Activated CD8-positive, alpha-beta memory T cell treated with anti-CD3 and anti-CD28 coated beads, Interleukin-2, amount 10 ng/mL, durations not matched to agents 7 days and 5 days (primary cell): ENCODE results near the gene TBC1D30. TPM values are rescaled to one million over a fixed set of nuclear protein-coding genes. Genes with fewer than 3 reads are reported as not detected.
"Not testable (repeated sequence)": the region's sequence is repeated elsewhere in the genome, so short reads cannot be mapped to it uniquely, and the experiment has no call there.

ENCODE experiments used
- ATAC-seq: fragments of 150-1000 bp; cut with Tn5 transposase; one replicate; pipeline ENCODE4 v1.10.0; 2021; ENCODE audit warnings: moderate library complexity
- CTCF ChIA-PET: fragments of 350-600 bp; sonication (Branson Sonifier 250); formaldehyde crosslinking; loops from one replicate; lab custom pipeline; 2021; ENCODE audit warnings: antibody characterized with exemption; lab: Charles Lee
- DNase-seq: peaks from one replicate; pipeline ENCODE4 v3.0.0-alpha.2; 2020
- H3K27ac Mint-ChIP-seq: one replicate; pipeline ENCODE4 v1.8.0; 2021; ENCODE audit warnings: mild to moderate bottlenecking, mixed read lengths
- H3K27me3 Mint-ChIP-seq: one replicate; pipeline ENCODE4 v1.8.0; 2021; ENCODE audit warnings: mixed read lengths
- H3K36me3 Mint-ChIP-seq: one replicate; pipeline ENCODE4 v1.8.0; 2021; ENCODE audit warnings: mild to moderate bottlenecking, mixed read lengths
- H3K4me1 Mint-ChIP-seq: one replicate; pipeline ENCODE4 v1.8.0; 2021; ENCODE audit warnings: mixed read lengths
- H3K4me3 Mint-ChIP-seq: one replicate; pipeline ENCODE4 v1.8.0; 2021; ENCODE audit warnings: mild to moderate bottlenecking, moderate library complexity, mixed read lengths
- H3K9me3 Mint-ChIP-seq: one replicate; pipeline ENCODE4 v1.8.0; 2022; ENCODE audit warnings: low read depth, mixed read lengths
- total RNA-seq, 2 experiments: library from RNA; stranded (reverse); gene quantifications; one replicate each; pipeline ENCODE4 v1.2.3, GENCODE V29; 2021

Gene TBC1D30
- total RNA-seq, 2 experiments from 2014 or later: 0.26 to 0.47 TPM

DNA sequence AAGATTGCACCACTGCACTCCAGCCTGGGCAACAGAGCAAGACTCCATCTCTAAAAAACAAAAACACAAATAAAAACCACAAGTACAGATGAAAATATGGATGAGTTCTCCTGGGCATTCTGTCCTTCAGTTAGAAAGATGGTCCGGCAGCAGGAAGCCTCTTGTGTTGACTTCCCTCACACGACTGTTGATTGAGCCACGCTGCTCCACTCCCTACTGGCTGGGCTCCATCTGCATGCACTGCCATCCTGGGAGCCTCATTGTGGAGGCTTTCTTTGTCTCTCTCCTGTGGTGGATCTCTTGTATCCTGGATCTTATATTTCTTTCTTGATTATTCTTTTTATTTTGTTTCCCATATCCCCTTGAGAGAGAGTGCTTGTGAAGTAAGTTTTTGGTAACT lies 30.8 kb upstream of the TBC1D30 start:
- Mint-ChIP-seq H3K27me3 (peaks cover 10% of the 10 kb centered on the region), H3K27ac (no peak overlapping the region), H3K9me3 (no peaks in the 10 kb centered on the region), H3K36me3 (no peaks in the 10 kb centered on the region), H3K4me3 (no peak overlapping the region), H3K4me1 (no peaks in the 10 kb centered on the region)
- CTCF ChIA-PET: interaction anchor here (1.7 kb wide), 1 partner anchor 9 kb away, joined by 7 read pairs; no protein-coding TSS in a partner anchor
- DNase-seq (no peak), ATAC-seq (no peak)

DNA sequence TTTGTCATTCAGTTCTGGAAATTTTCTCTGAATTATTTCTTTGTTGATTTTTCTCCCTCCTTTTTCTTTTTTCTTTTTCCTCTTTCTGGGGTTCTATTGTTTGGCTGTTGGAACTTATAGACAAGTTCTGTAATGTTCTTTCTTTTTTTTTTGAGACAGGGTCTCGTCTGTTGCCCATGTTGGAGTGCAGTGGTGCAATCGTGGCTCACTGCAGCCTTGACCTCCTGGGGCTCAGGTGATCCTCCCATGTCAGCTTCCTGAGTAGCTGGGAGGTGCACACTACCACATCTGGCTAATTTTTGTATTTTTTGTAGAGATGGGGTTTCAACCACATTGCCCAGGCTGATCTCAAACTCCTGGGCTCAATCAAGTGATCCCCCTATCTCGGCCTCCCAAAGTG lies 30.1 kb upstream of the TBC1D30 start:
- Mint-ChIP-seq H3K36me3 (no peaks in the 10 kb centered on the region), H3K9me3 (no peaks in the 10 kb centered on the region), H3K27me3 (peaks cover 11% of the 10 kb centered on the region), H3K27ac (no peak overlapping the region), H3K4me3 (no peak overlapping the region), H3K4me1 (no peaks in the 10 kb centered on the region)
- ATAC-seq: no peak
- DNase-seq: no peak
- CTCF ChIA-PET: interaction anchor here (1.8 to 2.5 kb wide), 2 partner anchors 9 to 245 kb away, joined by 7 to 16 read pairs; no protein-coding TSS in a partner anchor

DNA sequence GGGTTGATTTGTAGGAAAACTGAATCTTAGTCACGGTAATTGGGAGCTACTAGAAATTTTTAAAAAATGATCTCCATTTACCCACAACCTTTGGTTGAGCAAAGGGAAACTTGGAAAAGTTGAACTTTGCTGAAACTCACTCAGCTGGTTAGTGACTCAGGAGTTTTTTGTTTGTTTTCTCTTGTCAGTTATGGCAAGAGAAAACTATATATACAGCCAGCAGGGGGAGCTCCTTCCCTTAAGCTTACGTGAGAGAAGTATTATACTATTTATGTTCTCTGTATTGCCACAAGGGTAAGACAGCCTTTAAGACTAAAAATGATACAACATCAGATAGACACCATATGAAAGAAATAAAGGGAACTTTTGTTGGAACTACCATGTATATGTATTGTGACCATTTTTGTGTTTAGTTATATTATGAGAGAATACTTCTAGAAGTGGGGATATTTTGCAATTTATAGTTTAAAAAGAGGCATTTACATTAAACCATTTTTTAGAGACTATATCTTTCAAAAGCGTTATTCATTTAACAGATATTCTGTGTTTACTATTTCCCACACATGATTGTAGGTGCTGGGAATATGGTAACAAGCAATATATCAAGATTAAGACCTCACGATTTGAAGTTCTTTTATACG lies 28.1 kb upstream of the TBC1D30 start:
- CTCF ChIA-PET: interaction anchor here (0.7 to 2.5 kb wide), 24 partner anchors 10 to 1250 kb away, joined by 3 to 16 read pairs (median 4); partner anchors contain the start of gene GNS
- peak; percentile 70 for DNase-seq
- ATAC-seq: peak; percentile 86
- H3K36me3 Mint-ChIP-seq: no peaks in the 10 kb centered on the region
- H3K27me3 Mint-ChIP-seq: peaks cover 18% of the 10 kb centered on the region
- no peaks in the 10 kb centered on the region for H3K9me3 Mint-ChIP-seq
- H3K4me1 Mint-ChIP-seq: no peaks in the 10 kb centered on the region
- H3K27ac Mint-ChIP-seq: no peak overlapping the region
- H3K4me3 Mint-ChIP-seq: no peak overlapping the region

DNA sequence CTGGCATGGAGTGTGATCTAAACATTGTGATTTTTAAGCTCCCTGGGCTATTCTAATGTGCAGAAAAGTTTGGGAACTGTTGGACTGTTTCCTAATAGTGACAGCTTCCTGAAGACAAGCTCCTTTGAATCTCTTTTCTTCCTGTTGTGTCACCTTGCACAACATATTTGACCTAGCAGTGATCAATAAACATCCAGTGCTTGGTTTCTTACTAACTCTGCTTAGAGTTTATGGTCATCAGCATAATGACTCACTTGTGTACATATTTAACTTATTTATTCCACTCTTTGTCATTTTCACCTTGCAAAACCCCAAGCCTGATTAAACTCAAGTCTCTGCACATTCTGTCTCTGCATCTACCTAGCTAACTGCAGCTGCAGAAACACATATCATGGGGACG lies 27.3 kb upstream of the TBC1D30 start:
- H3K36me3 Mint-ChIP-seq: no peaks in the 10 kb centered on the region
- no peak overlapping the region for H3K27ac Mint-ChIP-seq
- peaks cover 20% of the 10 kb centered on the region for H3K27me3 Mint-ChIP-seq
- CTCF ChIA-PET: interaction anchor here (0.6 to 2.5 kb wide), 10 partner anchors 11 to 248 kb away, joined by 3 to 16 read pairs (median 4); no protein-coding TSS in a partner anchor
- DNase-seq: no peak
- H3K4me1 Mint-ChIP-seq: peaks cover 2% of the 10 kb centered on the region
- H3K9me3 Mint-ChIP-seq: no peaks in the 10 kb centered on the region
- ATAC-seq: no peak
- no peak overlapping the region for H3K4me3 Mint-ChIP-seq

DNA sequence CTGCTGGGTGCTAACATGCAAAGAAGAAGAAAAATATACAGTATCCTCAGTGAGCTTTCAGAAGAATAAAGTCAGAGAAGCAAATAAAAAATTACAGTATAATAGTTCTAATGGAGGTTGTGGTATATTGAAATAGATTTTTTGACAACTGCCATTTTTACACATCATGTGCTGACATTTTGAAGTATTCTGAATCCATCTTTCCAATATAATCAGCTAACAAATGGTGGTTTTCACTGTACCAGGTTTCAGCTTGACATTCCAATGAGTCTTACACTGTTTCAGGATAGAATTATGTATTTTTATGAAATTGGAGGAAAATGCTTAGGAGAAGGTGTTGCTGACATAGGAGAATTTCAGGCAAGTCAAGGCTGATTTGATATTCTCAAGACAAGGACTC lies 26.3 kb upstream of the TBC1D30 start:
- Mint-ChIP-seq H3K36me3 (no peaks in the 10 kb centered on the region), H3K27me3 (peaks cover 20% of the 10 kb centered on the region), H3K27ac (no peak overlapping the region), H3K4me3 (no peak overlapping the region), H3K4me1 (peaks cover 2% of the 10 kb centered on the region), H3K9me3 (no peaks in the 10 kb centered on the region)
- no peak for ATAC-seq
- DNase-seq: no peak
- CTCF ChIA-PET: interaction anchor here (2.1 kb wide), 1 partner anchor 18 kb away, joined by 7 read pairs; no protein-coding TSS in a partner anchor

DNA sequence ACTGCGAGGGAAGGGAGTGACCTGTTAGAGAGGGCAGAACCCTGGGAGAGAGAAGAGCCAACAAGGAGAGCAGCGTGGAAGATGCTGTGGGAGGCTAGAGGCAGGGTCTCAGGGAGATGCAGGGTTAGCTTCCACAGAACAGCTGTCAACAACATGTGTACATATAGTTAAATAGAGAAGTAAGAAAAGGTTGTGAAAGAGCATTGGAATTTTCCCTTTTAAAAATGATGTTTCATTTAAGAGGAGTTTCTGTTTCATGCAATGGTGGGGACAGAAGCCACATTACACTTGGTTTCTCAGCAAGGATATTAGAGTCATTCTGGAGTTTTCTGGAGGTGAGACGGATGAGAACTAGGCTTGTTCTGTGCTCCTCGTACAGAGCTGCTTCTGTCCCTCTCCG lies 23.8 kb upstream of the TBC1D30 start:
- DNase-seq: no peak
- Mint-ChIP-seq H3K27ac (no peak overlapping the region), H3K9me3 (no peaks in the 10 kb centered on the region), H3K27me3 (peaks cover 25% of the 10 kb centered on the region), H3K36me3 (no peaks in the 10 kb centered on the region), H3K4me1 (peaks cover 2% of the 10 kb centered on the region), H3K4me3 (no peak overlapping the region)
- ATAC-seq: no peak
- CTCF ChIA-PET: interaction anchor here (1.6 to 1.7 kb wide), 2 partner anchors 21 to 251 kb away, joined by 3 to 5 read pairs; no protein-coding TSS in a partner anchor

DNA sequence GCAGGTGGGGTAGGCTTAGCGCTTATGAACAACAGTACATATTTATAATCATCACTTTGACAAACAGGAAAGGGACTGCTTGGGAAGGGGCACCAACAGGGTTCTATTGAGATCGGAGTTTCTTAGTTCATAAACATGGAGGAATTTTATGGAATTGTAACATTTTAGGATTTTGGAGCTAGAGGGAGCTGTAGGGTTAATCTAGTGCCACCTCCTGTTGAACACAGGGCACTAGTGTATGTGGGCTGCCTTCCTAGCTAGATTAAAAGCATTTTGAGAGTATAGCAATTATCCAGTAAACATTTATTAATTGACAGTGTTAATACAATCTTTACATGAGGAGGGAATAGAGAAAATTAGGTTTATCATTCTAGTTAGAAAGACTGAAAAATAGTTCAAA lies 23.1 kb upstream of the TBC1D30 start:
- Mint-ChIP-seq H3K36me3 (no peaks in the 10 kb centered on the region), H3K4me1 (peaks cover 2% of the 10 kb centered on the region), H3K27me3 (peaks cover 29% of the 10 kb centered on the region), H3K9me3 (no peaks in the 10 kb centered on the region), H3K4me3 (no peak overlapping the region), H3K27ac (no peak overlapping the region)
- CTCF ChIA-PET: interaction anchor here (0.9 to 1.7 kb wide), 13 partner anchors 9 to 431 kb away, joined by 3 to 15 read pairs (median 4); no protein-coding TSS in a partner anchor
- no peak for DNase-seq
- ATAC-seq: no peak

DNA sequence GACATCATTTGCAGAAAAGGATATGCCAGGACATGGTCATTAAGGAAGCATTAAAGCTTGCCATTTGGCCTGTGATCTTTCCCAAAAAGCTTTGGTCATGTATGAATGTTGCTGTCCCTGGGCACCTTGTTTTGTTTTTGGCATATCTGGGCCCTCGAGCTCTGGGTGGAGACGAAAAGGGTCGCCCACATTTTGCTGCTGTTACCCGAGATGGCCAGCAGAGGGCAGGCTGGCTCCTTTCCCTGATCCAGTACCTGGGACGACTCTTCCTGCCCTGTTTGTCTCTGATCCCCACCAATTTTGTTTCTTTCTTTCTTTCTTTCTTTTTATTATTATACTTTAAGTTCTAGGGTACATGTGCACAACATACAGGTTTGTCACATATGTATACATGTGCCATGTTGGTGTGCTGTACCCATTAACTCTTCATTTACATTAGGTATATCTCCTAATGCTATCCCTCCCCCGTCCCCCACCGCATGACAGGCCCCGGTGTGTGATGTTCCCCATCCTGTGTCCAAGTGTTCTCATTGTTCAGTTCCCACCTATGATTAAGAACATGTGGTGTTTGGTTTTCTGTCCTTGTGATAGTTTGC lies 22.2 kb upstream of the TBC1D30 start:
- peak; percentile 60 for DNase-seq
- CTCF ChIA-PET: interaction anchor here (0.6 to 1.7 kb wide), 19 partner anchors 10 to 1275 kb away, joined by 3 to 15 read pairs (median 4); partner anchors contain the start of gene TBC1D30
- H3K4me3 Mint-ChIP-seq, H3K36me3 Mint-ChIP-seq, H3K4me1 Mint-ChIP-seq, H3K27ac Mint-ChIP-seq, H3K9me3 Mint-ChIP-seq: not testable (repeated sequence)
- ATAC-seq: peak; percentile 57
- peaks cover 36% of the 10 kb centered on the region for H3K27me3 Mint-ChIP-seq

DNA sequence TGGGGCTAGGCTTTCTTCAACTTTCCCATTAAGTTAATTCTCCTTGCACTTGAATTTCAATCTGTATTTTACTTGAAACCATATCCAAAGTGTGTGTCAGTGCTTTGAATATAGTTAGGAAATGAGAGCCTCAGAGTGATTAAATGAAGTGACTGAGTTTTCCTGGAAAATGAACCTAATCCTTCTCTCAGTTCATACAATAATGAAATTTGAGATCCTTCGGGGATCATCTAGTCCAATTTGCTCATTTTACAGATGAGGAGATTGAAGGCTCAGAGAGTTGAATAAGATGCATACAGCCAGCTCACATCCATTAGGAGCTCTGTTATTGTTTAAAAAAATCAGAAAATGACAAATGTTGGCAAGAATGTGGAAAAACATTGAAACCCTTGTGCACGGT lies 18.3 kb upstream of the TBC1D30 start:
- peaks cover 3% of the 10 kb centered on the region for H3K9me3 Mint-ChIP-seq
- H3K36me3 Mint-ChIP-seq: no peaks in the 10 kb centered on the region
- peaks cover 7% of the 10 kb centered on the region for H3K4me1 Mint-ChIP-seq
- ATAC-seq (no peak), DNase-seq (no peak)
- no peak overlapping the region for H3K27ac Mint-ChIP-seq
- H3K4me3 Mint-ChIP-seq: no peak overlapping the region
- H3K27me3 Mint-ChIP-seq: peaks cover 48% of the 10 kb centered on the region
- CTCF ChIA-PET: interaction anchor here (1.4 to 1.6 kb wide), 2 partner anchors 11 to 24 kb away, joined by 4 to 6 read pairs; no protein-coding TSS in a partner anchor

DNA sequence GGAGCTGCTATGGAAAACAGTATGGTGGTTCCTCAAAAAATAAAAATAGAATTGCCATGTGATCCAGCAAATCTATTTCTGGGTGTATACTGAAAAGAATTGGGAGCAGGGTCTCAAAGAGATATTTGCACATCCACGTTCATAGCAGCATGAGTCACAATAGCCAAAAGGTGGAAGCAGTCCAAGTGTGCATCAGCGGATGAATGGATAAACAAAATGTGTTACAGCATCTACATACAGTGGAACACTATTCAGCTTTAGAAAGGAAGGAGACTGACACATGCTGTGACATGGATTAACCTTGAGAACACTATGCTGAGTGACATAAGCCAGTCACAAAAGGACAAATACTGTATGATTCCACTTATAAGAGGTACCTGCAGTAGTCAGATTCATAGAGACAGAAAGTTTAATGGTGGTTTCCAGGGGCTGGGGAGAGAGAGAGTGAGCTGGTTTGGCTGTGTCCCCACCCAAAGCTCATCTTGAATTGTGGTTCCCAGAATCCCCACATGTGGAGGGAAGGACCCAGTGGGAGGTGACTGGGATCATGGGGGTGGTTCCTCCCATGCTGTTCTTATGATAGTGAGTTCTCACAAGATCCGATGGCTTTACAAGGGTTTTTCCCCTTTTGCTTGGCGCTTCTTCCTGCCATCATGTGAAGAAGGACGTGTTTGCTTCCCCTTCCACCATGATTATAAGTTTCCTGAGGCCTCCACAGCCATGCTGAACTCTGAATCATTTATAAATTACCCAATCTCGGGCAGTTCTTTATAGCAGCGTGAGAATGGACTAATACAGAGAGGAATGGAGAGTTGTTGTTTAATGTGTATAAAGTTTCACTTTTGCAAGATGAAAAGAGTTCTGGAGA lies 17.6 kb upstream of the TBC1D30 start:
- no peak for ATAC-seq

DNA sequence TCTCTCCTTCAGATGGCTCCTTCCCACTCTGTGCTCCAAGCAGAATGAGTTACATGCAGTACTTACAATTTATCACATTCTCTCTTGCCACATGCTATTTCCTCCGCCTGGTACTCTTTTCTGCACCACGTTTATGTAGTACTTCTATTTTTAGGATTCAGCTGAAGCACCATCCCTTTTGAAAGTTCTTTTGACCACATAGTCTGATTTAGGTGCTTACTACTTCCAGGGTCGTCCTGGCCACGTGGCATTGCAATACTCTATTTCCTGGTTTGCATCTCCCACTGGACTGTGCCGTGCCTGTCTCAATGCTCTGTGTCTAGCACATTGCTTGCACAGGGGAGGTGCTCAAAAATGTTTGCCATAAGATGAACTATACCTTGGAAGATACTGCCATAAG lies 16.3 kb upstream of the TBC1D30 start:
- Mint-ChIP-seq H3K9me3 (peaks cover 3% of the 10 kb centered on the region), H3K4me3 (no peak overlapping the region), H3K27ac (no peak overlapping the region), H3K27me3 (peaks cover 55% of the 10 kb centered on the region), H3K36me3 (no peaks in the 10 kb centered on the region), H3K4me1 (peaks cover 4% of the 10 kb centered on the region)
- ATAC-seq (no peak), DNase-seq (no peak)
- CTCF ChIA-PET: no interaction called here

More for the DNA sequence above, 17.6 kb upstream of the TBC1D30 start:
- H3K4me3 Mint-ChIP-seq: no peak overlapping the region
- H3K27me3 Mint-ChIP-seq: peaks cover 53% of the 10 kb centered on the region
- no peak for DNase-seq
- peaks cover 3% of the 10 kb centered on the region for H3K9me3 Mint-ChIP-seq
- H3K4me1 Mint-ChIP-seq: peaks cover 7% of the 10 kb centered on the region
- no peak overlapping the region for H3K27ac Mint-ChIP-seq
- no peaks in the 10 kb centered on the region for H3K36me3 Mint-ChIP-seq
- CTCF ChIA-PET: interaction anchor here (1.4 to 1.6 kb wide), 2 partner anchors 11 to 24 kb away, joined by 4 to 6 read pairs; no protein-coding TSS in a partner anchor

DNA sequence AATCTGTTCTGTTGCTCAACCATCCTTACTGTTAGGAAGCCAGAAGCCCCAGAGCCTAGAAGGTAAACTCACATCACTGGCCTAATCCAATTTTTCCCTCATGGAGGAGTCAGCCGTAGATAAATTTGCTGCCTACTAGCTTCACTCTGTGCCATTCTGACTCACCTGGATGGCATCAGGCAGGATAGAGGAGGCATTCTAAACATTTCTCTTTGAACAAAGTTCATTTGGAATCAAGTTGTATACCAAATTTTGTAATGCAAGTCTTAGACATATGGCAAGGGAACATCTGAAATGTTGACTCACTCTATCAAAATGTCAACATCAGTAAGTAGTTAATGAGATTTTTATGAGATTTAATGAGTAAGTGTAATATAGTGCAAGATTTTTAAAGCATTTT lies 13.6 kb upstream of the TBC1D30 start:
- Mint-ChIP-seq H3K4me1 (peaks cover 4% of the 10 kb centered on the region), H3K27me3 (peaks cover 51% of the 10 kb centered on the region), H3K4me3 (no peak overlapping the region), H3K9me3 (peaks cover 3% of the 10 kb centered on the region), H3K27ac (no peak overlapping the region), H3K36me3 (no peaks in the 10 kb centered on the region)
- DNase-seq (no peak), ATAC-seq (no peak)
- CTCF ChIA-PET: no interaction called here

DNA sequence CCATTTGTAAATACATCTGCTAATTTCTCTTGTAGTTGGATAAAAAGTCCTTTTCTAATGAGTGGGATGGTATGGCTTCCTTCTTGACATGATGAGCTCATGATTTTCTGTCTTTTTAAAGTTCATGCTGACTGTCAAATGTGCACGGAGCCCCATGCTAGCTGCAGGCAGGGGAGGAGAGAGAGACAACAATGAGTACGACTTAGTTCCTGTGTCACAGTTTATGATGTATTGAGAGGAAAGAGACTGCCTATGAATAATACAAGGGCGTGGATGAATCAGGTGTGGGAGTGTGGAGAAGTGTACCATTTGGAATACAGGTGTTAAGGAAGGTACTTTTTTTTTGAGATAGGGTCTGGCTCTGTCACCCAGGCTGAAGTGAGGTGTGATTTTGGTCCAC lies 10.7 kb upstream of the TBC1D30 start:
- Mint-ChIP-seq H3K27me3 (peaks cover 33% of the 10 kb centered on the region), H3K27ac (no peak overlapping the region), H3K36me3 (no peaks in the 10 kb centered on the region), H3K9me3 (no peaks in the 10 kb centered on the region), H3K4me3 (no peak overlapping the region), H3K4me1 (no peaks in the 10 kb centered on the region)
- no peak for DNase-seq
- CTCF ChIA-PET: interaction anchor here (1.0 to 1.6 kb wide), 4 partner anchors 12 to 77 kb away, joined by 3 to 8 read pairs (median 4); no protein-coding TSS in a partner anchor
- no peak for ATAC-seq
